ENCODE measurements around the gene CPT2.
A peak's percentile ranks its signal among the peaks of the same experiment; 100 is the strongest.

The CPT2 gene

DNA sequence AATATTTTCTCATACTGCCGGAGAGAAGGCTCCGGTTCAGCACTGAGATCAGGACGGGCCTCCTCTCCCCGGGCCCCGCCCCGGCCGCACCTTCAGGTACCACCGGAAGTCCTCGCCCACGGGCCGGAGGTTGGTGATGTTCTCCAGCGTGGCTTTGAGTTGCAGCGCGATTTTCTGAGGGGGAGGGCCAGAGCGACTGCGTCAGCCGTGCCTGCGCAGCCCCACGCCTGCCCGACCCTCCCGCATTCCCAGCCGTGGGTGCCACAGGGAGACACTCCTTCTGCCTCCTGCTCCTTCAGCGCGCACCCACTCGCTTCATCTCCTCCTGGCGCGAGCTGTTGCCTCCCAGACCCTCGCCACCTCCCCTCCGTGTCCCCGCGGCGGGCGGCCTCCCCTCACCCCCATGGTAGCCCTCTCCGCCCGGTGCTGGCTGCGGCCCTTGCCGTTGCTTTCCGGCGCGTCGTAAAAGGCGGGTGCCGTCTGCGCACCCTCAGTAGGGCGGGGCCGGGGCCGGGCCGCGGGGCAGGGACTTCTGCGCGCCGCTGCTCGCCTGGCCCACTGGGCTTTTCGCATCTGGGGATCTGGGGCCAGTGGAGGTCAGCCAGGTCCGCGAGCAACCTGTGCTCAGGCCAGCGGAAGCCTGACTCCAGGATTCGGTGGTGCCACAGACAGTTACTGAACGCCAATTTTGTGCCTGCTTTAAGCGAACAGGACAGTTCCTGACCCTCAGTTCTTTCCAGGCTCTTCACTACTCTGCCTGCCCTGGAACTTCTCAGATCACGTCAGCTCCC is 23.7 kb downstream of the CPT2 start, which contains the start of gene CZIB:
Gene CZIB (minus strand): TSS at position 464 of the 791 bp plus-strand sequence. CDS start 59 bp downstream, at position 405.
- DNase-seq: peak; percentile 96

GRCh38 chr1:53220962-53221286 is 24.3 kb downstream of the CPT2 start:
- no peak for DNase-seq

GRCh38 chr1:53237638-53238037 is 41.0 kb downstream of the CPT2 start:
- no peak for DNase-seq

GRCh38 chr1:53238197-53239155 is 41.9 kb downstream of the CPT2 start, which contains the start of gene MAGOH:
MAGOH (minus strand) TSS chr1:53238518; CDS start chr1:53238448, 70 bp downstream.
- peak; percentile 92 for DNase-seq

DNA sequence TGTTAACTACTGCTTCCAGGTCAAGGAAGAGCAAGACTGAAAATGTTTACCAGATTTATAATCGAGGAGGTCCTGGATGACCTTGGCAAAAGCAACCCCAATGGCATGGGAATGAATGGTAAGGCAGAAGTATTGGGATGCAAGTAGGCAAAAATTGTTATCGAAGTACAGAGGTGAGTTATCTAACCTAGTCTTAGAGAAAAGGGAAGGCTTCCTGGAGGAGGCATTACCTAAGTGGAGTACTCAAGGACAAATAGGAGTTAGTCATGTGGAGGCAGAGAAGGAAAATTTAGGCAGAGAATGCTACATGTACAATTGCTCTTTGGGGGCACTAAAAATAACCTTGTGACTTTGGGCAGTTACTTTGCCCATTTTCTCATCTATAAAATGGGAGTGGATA is 45.2 kb downstream of the CPT2 start:
- DNase-seq: no peak

GRCh38 chr1:53242381-53242780 is 45.8 kb downstream of the CPT2 start:
- DNase-seq: no peak

GRCh38 chr1:53244141-53244540 is 47.5 kb downstream of the CPT2 start:
- DNase-seq: no peak

- no peak for DNase-seq
Measured at GRCh38 chr1:53246261-53247134, 49.9 kb downstream of the CPT2 start.

GRCh38 chr1:53249706-53250105 is 53.1 kb downstream of the CPT2 start:
- no peak for DNase-seq

- no peak for DNase-seq
Measured at GRCh38 chr1:53250325-53250724, 53.7 kb downstream of the CPT2 start.

GRCh38 chr1:53254011-53254640 is 57.5 kb downstream of the CPT2 start:
- no peak for DNase-seq

DNA sequence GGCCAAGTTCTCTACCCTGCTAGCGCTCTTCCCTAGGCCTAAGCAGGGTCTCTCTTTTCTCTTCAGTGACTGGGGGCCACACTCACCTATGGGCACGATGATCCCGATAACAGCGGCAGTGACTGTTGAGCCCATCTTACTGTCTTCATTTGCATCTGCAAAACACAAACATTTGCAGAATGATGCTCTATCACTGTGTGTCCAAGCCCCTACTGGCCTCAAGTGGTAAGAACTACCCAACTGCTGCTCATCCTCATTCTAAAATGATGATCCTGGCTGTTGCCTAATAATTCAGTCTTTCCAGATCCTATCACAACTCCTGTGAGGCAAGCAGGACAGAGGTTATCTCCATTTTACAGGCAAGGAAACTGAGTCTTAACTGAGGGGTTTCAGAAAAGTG is 58.4 kb downstream of the CPT2 start:
- DNase-seq: no peak

GRCh38 chr1:53256511-53257453 is 60.2 kb downstream of the CPT2 start:
- no peak for DNase-seq

GRCh38 chr1:53257454-53258081 is 60.9 kb downstream of the CPT2 start:
- no peak for DNase-seq

DNA sequence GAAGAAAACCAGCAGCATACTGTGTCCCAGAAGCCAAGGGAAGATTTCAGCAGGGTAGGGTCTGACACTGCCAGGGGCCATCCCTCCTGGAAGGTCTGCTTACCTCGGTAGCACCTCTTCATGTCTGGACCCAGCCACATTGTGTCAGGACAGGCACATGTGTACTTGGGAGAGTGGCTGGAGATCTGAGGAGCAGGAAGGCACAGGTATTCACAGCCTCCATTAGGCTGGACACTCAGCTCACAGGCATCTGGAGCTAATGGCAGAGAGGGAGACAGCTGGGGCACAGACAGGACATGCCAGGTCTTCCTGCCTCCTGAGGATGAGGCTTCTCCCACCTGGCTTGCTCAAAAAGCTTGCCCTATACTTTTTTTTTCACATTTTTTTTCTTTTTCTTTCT is 61.6 kb downstream of the CPT2 start:
- DNase-seq: no peak

DNA sequence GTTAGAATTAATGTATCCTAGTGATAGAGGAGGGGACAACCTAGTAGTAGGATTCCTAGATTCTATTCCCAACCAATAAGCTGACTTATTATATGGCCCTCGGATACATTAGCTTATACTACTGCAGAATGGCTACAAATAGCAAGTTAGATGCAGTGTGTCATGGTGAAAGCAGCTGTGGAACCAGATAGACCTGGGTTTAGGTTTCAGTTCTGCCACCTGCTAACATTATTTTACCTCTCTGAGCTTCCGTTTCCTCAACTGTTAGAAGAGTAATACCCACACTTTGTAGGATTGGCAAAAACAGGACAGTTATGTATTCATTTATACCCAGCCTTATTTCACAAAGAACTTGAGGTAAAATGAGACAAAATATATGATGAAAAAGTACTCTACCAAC is 63.3 kb downstream of the CPT2 start:
- no peak for DNase-seq

- no peak for DNase-seq
Measured at GRCh38 chr1:53260631-53261247, 64.1 kb downstream of the CPT2 start.

- DNase-seq: no peak
Measured at GRCh38 chr1:53262000-53262399, 65.4 kb downstream of the CPT2 start.

Data from stimulated activated naive CD4-positive, alpha-beta T cell treated with Interleukin-2 at 50 U/mL for 16 hours (primary cell).